ENCODE data around the gene WDR27.

Gene WDR27

DNA sequence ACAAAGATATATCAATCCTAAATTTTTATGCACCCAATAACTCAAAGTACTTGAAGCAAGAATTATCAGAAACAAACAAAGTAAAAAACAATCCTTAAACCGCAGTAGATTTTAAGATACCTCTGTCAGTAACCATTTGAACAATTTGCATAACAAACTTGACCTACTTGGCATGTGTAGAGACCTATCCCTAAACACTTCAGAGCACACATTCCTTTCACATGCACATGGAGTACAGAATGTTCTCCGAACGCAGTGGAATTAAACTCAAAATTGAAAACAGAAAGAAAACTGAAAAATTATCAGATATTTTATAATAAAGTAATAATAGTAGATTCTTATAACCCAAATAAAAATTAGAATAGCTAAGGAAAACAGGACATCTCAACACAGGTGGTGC is 285.6 kb downstream of the WDR27 start:
- no peaks in the 10 kb centered on the region for H3F3A ChIP-seq (ENCODE audit: low read depth)
- H3K4me1 ChIP-seq (ENCODE audit: insufficient read depth, low read length, poor library complexity, severe bottlenecking), result no peaks in the 10 kb centered on the region
- no peaks in the 10 kb centered on the region for H3K36me3 ChIP-seq (ENCODE audit: insufficient read depth, low read length)
- H3K4me2 ChIP-seq (ENCODE audit: low read depth, low read length, poor library complexity, severe bottlenecking), result no peak overlapping the region
- H3K27me3 ChIP-seq (ENCODE audit: insufficient read depth, low read length, poor library complexity, severe bottlenecking), result no peaks in the 10 kb centered on the region
- H3K4me3 ChIP-seq (ENCODE audit: low read length, poor library complexity, severe bottlenecking), result no peak overlapping the region
- TF ChIP-seq, protein P1, sequence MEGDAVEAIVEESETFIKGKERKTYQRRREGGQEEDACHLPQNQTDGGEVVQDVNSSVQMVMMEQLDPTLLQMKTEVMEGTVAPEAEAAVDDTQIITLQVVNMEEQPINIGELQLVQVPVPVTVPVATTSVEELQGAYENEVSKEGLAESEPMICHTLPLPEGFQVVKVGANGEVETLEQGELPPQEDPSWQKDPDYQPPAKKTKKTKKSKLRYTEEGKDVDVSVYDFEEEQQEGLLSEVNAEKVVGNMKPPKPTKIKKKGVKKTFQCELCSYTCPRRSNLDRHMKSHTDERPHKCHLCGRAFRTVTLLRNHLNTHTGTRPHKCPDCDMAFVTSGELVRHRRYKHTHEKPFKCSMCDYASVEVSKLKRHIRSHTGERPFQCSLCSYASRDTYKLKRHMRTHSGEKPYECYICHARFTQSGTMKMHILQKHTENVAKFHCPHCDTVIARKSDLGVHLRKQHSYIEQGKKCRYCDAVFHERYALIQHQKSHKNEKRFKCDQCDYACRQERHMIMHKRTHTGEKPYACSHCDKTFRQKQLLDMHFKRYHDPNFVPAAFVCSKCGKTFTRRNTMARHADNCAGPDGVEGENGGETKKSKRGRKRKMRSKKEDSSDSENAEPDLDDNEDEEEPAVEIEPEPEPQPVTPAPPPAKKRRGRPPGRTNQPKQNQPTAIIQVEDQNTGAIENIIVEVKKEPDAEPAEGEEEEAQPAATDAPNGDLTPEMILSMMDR (conservative IDR thresholded peaks at IDR 0.05; ENCODE audit: low read length), result no peak
- no peak for TF ChIP-seq EZH2phosphoT487 (IDR thresholded peaks at IDR 0.05; ENCODE audit: borderline replicate concordance)
- H3K9me2 ChIP-seq (replicated peaks; ENCODE audit: low read depth, low read length), result no peaks in the 10 kb centered on the region
- H3K79me2 ChIP-seq (ENCODE audit: insufficient read depth, low read length), result no peaks in the 10 kb centered on the region
- no peak overlapping the region for H2AFZ ChIP-seq (ENCODE audit: low read length)
- H3K9ac ChIP-seq (ENCODE audit: low read depth, low read length, poor library complexity, severe bottlenecking), result no peak overlapping the region
- peaks cover 9% of the 10 kb centered on the region; the same call in 1 of the 2 replicates for H3K9me3 ChIP-seq (ENCODE audit: insufficient read depth, low read depth, low read length)
- H4K20me1 ChIP-seq (ENCODE audit: insufficient read depth, low read length, poor library complexity, severe bottlenecking), result no peaks in the 10 kb centered on the region

DNA sequence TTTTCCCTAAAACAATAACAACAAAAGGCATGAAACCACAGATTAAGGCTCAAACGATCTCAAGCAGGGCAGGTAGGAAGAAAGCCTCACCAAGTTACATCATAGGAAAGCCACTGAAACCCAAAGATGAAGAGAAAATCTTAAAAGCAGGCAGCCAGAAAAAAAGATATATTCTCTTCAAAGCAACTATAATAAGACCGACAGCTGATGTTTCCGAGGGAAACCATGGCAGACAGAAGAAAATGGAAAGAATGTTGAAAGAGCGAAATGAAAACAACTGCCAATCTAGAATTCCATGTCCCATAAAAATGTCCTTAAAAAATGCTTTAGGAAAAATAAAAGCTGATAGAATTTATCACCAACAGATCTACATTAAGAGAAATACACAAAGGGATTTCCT is 286.6 kb downstream of the WDR27 start:
- H3K79me2 ChIP-seq (ENCODE audit: insufficient read depth, low read length), result no peaks in the 10 kb centered on the region
- no peak overlapping the region for H2AFZ ChIP-seq (ENCODE audit: low read length)
- no peak overlapping the region for H3K9ac ChIP-seq (ENCODE audit: low read depth, low read length, poor library complexity, severe bottlenecking)
- H3K4me1 ChIP-seq (ENCODE audit: insufficient read depth, low read length, poor library complexity, severe bottlenecking), result no peaks in the 10 kb centered on the region
- no peaks in the 10 kb centered on the region for H3F3A ChIP-seq (ENCODE audit: low read depth)
- peaks cover 13% of the 10 kb centered on the region; the same call in 1 of the 2 replicates for H3K9me3 ChIP-seq (ENCODE audit: insufficient read depth, low read depth, low read length)
- TF ChIP-seq, protein P1 (conservative IDR thresholded peaks at IDR 0.05; ENCODE audit: low read length), result no peak
- TF ChIP-seq EZH2phosphoT487 (IDR thresholded peaks at IDR 0.05; ENCODE audit: borderline replicate concordance), result no peak
- H3K36me3 ChIP-seq (ENCODE audit: insufficient read depth, low read length), result no peaks in the 10 kb centered on the region
- H4K20me1 ChIP-seq (ENCODE audit: insufficient read depth, low read length, poor library complexity, severe bottlenecking), result no peaks in the 10 kb centered on the region
- no peaks in the 10 kb centered on the region for H3K9me2 ChIP-seq (replicated peaks; ENCODE audit: low read depth, low read length)
- no peak overlapping the region for H3K4me2 ChIP-seq (ENCODE audit: low read depth, low read length, poor library complexity, severe bottlenecking)
- no peak overlapping the region for H3K4me3 ChIP-seq (ENCODE audit: low read length, poor library complexity, severe bottlenecking)
- H3K27me3 ChIP-seq (ENCODE audit: insufficient read depth, low read length, poor library complexity, severe bottlenecking), result no peaks in the 10 kb centered on the region

DNA sequence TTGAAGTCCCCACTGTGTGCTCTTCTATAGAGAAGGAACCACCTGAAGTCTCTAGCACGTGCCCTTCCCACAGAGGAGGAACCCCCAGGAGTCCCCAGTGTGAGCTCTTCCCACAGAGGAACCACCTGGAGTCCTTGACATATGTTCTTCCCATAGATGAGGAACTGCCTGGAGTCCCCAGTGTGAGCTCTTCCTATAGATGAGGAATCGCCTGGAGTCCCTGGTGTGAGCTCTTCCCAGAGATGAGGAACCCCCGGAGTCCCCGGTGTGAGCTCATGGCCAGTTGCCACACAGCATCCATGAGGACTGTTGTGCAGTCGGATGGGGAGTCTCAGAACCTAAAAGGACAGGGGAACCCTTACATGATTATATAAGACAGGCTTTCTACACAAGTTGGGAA is 290.1 kb downstream of the WDR27 start:
- H3K4me2 ChIP-seq (ENCODE audit: low read depth, low read length, poor library complexity, severe bottlenecking), result no peak overlapping the region
- H2AFZ ChIP-seq (ENCODE audit: low read length), result no peak overlapping the region
- H3K4me1 ChIP-seq (ENCODE audit: insufficient read depth, low read length, poor library complexity, severe bottlenecking), result no peaks in the 10 kb centered on the region

More for the DNA sequence above, 290.1 kb downstream of the WDR27 start:
- H3K4me3 ChIP-seq (ENCODE audit: low read length, poor library complexity, severe bottlenecking), result no peak overlapping the region
- no peaks in the 10 kb centered on the region for H4K20me1 ChIP-seq (ENCODE audit: insufficient read depth, low read length, poor library complexity, severe bottlenecking)
- no peaks in the 10 kb centered on the region for H3K27me3 ChIP-seq (ENCODE audit: insufficient read depth, low read length, poor library complexity, severe bottlenecking)
- H3F3A ChIP-seq (ENCODE audit: low read depth), result no peaks in the 10 kb centered on the region
- H3K79me2 ChIP-seq (ENCODE audit: insufficient read depth, low read length), result no peaks in the 10 kb centered on the region
- no peaks in the 10 kb centered on the region for H3K9me2 ChIP-seq (replicated peaks; ENCODE audit: low read depth, low read length)
- TF ChIP-seq, protein P1 (conservative IDR thresholded peaks at IDR 0.05; ENCODE audit: low read length), result no peak
- no peak for TF ChIP-seq EZH2phosphoT487 (IDR thresholded peaks at IDR 0.05; ENCODE audit: borderline replicate concordance)
- no peaks in the 10 kb centered on the region for H3K36me3 ChIP-seq (ENCODE audit: insufficient read depth, low read length)
- H3K9me3 ChIP-seq (ENCODE audit: insufficient read depth, low read depth, low read length), result peaks cover 15% of the 10 kb centered on the region; the same call in 1 of the 2 replicates
- no peak overlapping the region for H3K9ac ChIP-seq (ENCODE audit: low read depth, low read length, poor library complexity, severe bottlenecking)

Measured in Loucy (cell line).